Right lobe of liver (tissue), 6 donors: Measurements from ENCODE around the gene CFAP70. TPM values are rescaled to one million over a fixed set of nuclear protein-coding genes. Genes with fewer than 3 reads are reported as not detected.

ENCODE experiments used
- ATAC-seq, 4 donors: fragments of 200-7000 bp; cut with Tn5 transposase; one replicate each; pipeline ENCODE4 v1.9.1; 2020; ENCODE audit warnings: mild to moderate bottlenecking in 4 of 4, moderate library complexity in 4 of 4
- DNase-seq, 3 donors: peaks; one replicate each; pipeline ENCODE4 v3.0.0-alpha.2; 2020
- H3K27ac ChIP-seq, 3 donors: fragments of 200-600 bp; one replicate each; pipeline ENCODE4 v1.8.0; 2022
- H3K27me3 ChIP-seq, 2 donors: fragments of 200-600 bp; one replicate each; pipeline ENCODE4 v1.8.0; 2022
- H3K36me3 ChIP-seq, 4 donors: fragments of 200-600 bp; sonication (generic) in 1 of 4; one replicate each; pipeline versions ENCODE4 v1.5.1 to v1.8.0; 2017 to 2022; ENCODE audit warnings: control low read depth in 1 of 4
- H3K4me1 ChIP-seq, 4 donors: fragments of 200-600 bp; sonication (generic) in 1 of 4; one replicate each; pipeline versions ENCODE4 v1.5.1 to v1.8.0; 2017 to 2022; ENCODE audit warnings: control low read depth in 1 of 4
- H3K4me3 ChIP-seq, 3 donors: fragments of 200-600 bp; one replicate each; pipeline ENCODE4 v1.8.0; 2022
- H3K9me3 ChIP-seq, 4 donors: fragments of 200-600 bp; sonication (generic) in 1 of 4; one replicate each; pipeline versions ENCODE4 v1.5.1 to v1.8.0; 2017 to 2022; ENCODE audit warnings: control low read depth in 1 of 4
- POLR2A ChIP-seq: fragments of 450-650 bp; IDR thresholded peaks from one replicate; pipeline ENCODE4 v1.6.1; 2017; ENCODE audit warnings: antibody characterized with exemption, mild to moderate bottlenecking
- WGBS: methylation state at CpG from one replicate; pipeline ENCODE4 v1.1.6; 2018; ENCODE audit warnings: low coverage, low lambda C conversion rate; ENCODE audit not compliant: insufficient coverage; ENCODE audit errors: missing lambda C conversion rate; 5-methylcytosine and 5-hydroxymethylcytosine counted together
- intact Hi-C, 2 donors: fragments of 100-400 bp; cut with DNase I; formaldehyde crosslinking; loops; one replicate each; pipeline versions ENCODE4 v1.11.2 to v1.14.1; 2022
- total RNA-seq, 6 experiments: library from RNA; depleted of rRNA in 2 of 6; stranded (reverse); fragments of >200 nt in 2 of 6; fragmentation: NEBNext Ultra II Directional in 3 of 6; extraction: Animal tissue kit (Norgen Biotek cat#: 25700) in 3 of 6; gene quantifications; one replicate each; pipeline versions ENCODE4 v1.1.0 to v1.2.4, GENCODE V29; 2016 to 2023
- TF ChIP-seq, protein P1 (sequence below), 4 donors: fragments of 200-600 bp in 3 of 4; fragments of 450-650 bp in 1 of 4; IDR thresholded peaks; one replicate each; pipeline versions ENCODE4 v1.5.1 to v1.8.0; 2016 to 2022; ENCODE audit warnings: antibody characterized with exemption in 4 of 4, mild to moderate bottlenecking in 2 of 4
- donor health status: DM: no; HTN: yes; CAD: no.
- donor health status: DM: no; HTN: no; CAD: no.
- donor health status: DM: no; HTN: no; CAD: no.
- donor health status: DM: no; HTN: yes; CAD: no.
- donor health status: DM: no; HTN: yes; CAD: no.

Gene CFAP70
- total RNA-seq, 6 experiments from 2014 or later: 0.98 to 2.6 (median 1.4) TPM

DNA sequence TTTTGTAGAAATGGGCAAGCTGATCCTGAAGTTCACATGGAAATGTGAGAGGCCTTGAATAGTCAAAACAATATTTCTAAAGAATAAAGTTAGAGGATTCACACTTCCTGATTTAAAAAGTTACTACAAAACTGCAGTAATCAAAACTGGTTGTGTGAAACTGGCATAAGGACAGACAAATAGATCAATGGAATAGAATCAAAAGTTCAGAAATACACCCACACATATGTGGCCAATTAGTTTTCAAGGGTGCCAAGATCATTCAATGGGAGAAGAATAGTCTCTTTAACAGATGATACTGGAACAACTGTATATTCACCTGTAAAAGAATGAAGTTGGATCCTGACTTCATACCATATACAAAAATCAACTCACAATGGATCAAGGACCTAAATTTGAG lies 139.3 kb downstream of the CFAP70 start:
- intact Hi-C loops: no loop called here
- Histone ChIP-seq H3K27ac (peak overlapping the region in 1 of 3 donors; percentile 25), H3K4me1 (peaks cover 0 to 11% (median 0%) of the 10 kb centered on the region in 4 donors), H3K9me3 (no peaks in the 10 kb centered on the region), H3K27me3 (no peaks in the 10 kb centered on the region), H3K4me3 (no peak overlapping the region), H3K36me3 (no peaks in the 10 kb centered on the region)
- no peak for TF ChIP-seq POLR2A
- TF ChIP-seq, protein P1, sequence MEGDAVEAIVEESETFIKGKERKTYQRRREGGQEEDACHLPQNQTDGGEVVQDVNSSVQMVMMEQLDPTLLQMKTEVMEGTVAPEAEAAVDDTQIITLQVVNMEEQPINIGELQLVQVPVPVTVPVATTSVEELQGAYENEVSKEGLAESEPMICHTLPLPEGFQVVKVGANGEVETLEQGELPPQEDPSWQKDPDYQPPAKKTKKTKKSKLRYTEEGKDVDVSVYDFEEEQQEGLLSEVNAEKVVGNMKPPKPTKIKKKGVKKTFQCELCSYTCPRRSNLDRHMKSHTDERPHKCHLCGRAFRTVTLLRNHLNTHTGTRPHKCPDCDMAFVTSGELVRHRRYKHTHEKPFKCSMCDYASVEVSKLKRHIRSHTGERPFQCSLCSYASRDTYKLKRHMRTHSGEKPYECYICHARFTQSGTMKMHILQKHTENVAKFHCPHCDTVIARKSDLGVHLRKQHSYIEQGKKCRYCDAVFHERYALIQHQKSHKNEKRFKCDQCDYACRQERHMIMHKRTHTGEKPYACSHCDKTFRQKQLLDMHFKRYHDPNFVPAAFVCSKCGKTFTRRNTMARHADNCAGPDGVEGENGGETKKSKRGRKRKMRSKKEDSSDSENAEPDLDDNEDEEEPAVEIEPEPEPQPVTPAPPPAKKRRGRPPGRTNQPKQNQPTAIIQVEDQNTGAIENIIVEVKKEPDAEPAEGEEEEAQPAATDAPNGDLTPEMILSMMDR (IDR thresholded peaks at IDR 0.05): no peak
- DNase-seq (no peak), ATAC-seq (peak in 2 of 4 donors; percentile 34 to 73)

DNA sequence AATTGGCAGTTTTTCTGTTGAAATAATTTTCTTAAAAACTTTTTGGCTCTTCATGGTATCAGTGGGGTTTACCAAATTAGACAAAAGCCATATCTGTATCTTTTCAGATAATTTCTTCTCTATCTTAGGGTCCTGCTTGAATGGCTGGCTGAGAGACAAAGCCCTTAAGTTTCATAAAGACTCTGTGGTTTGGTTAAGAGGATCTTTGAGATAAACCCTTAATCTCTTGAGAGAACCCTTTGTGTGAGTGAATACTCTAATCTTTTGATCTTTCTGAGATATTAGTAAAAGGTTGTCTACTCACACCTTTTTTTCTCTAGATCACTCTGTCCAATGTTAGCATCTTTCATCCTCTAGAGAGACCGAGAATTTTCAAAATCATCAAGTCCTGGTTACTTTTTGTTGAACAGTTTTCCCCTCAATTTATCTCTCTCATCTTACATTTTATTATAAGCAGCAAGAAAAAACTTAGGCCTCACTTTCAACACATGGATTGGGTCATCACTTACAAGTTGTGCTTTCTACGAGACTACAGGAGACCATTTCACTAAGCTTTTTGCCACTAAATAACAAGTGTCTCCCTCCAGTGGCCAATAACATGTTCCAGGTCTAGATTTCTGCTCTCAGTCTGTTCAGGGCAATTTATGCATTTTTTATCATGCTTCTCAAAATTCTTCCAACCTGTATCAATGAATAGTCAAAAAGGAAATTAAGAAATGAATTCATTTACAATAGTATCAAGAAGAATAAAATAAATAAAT lies 140.1 kb downstream of the CFAP70 start:
- Histone ChIP-seq H3K4me1 (peaks cover 0 to 11% (median 0%) of the 10 kb centered on the region in 4 donors), H3K27ac (peak overlapping the region in 1 of 3 donors; percentile 25), H3K9me3 (no peaks in the 10 kb centered on the region), H3K4me3 (no peak overlapping the region), H3K36me3 (no peaks in the 10 kb centered on the region), H3K27me3 (no peaks in the 10 kb centered on the region)
- DNase-seq: no peak
- peak; percentile 55 to 70 (median 62) for ATAC-seq
- 52% methylated on average over 2 of the region's 2 CpGs for whole genome bisulfite sequencing
- TF ChIP-seq, protein P1 (IDR thresholded peaks at IDR 0.05): peak; percentile 24 to 49 (median 40)
- no peak for TF ChIP-seq POLR2A
- intact Hi-C loops: no loop called here

DNA sequence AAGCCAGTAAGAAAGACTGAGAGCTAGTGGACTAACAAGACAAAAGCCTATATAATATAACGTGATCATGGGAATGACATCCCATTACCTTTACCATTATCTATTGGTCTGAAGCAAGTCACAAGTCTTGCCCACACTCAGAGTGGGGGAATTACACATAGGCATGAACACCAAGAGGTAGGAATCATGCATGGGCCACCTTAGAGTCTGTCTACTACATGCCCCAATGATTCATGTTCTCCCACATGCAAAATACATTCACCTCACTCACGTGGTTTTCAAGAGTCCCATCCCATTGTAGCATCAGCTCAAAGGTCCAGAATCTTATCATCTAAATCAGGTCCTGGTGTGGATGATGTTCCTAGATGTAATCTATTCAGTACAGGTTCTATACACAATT lies 141.0 kb downstream of the CFAP70 start:
- no peak overlapping the region for H3K27ac ChIP-seq
- no peak overlapping the region for H3K4me3 ChIP-seq
- peaks cover 0 to 11% (median under 1%) of the 10 kb centered on the region in 4 donors for H3K4me1 ChIP-seq
- ATAC-seq (no peak), DNase-seq (no peak)
- WGBS: 92% methylated on average over 2 of the region's 2 CpGs
- intact Hi-C loops: no loop called here
- no peaks in the 10 kb centered on the region for H3K9me3 ChIP-seq
- no peaks in the 10 kb centered on the region for H3K27me3 ChIP-seq
- TF ChIP-seq, protein P1 (IDR thresholded peaks at IDR 0.05): no peak
- no peak for TF ChIP-seq POLR2A
- H3K36me3 ChIP-seq: no peaks in the 10 kb centered on the region

DNA sequence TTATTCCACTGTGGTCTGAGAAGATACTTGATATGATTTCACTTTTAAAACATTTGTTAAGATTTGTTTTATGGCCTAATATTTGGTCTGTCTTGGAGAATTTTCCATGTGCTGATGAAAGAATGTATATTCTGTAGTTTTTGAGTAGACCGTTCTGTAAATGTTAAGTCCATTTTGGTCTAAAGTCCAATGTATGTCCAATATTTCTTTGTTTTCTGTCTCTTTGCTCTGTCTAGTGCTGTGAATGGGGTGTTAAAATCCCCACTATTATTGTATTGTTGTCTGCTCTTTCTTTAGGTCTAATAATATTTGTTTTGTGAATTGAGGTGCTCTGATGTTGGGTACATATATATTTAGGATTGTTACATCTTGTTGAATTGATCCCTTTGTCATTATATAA lies 142.9 kb downstream of the CFAP70 start:
- no peak overlapping the region for H3K27ac ChIP-seq
- H3K4me3 ChIP-seq: no peak overlapping the region
- WGBS: 91% methylated on average over 1 of the region's 1 CpG
- no peaks in the 10 kb centered on the region for H3K9me3 ChIP-seq
- no peak for ATAC-seq
- intact Hi-C loops: no loop called here
- TF ChIP-seq, protein P1 (IDR thresholded peaks at IDR 0.05): no peak
- TF ChIP-seq POLR2A: no peak
- no peaks in the 10 kb centered on the region for H3K36me3 ChIP-seq
- no peaks in the 10 kb centered on the region for H3K27me3 ChIP-seq
- DNase-seq: no peak
- H3K4me1 ChIP-seq: peaks cover 0 to 27% (median 5%) of the 10 kb centered on the region in 4 donors
